ENCODE data around the gene URI1.
"Not testable (repeated sequence)": the region's sequence is repeated elsewhere in the genome, so short reads cannot be mapped to it uniquely, and the experiment has no call there.

URI1 gene

GRCh38 chr19:30037835-30038234, 95.8 kb downstream of the URI1 start:
- no peak for TF ChIP-seq ZNF274 (IDR thresholded peaks at IDR 0.05; ENCODE audit: low read depth, low read length)
- H3K4me3 ChIP-seq (ENCODE audit: low read length): no peak overlapping the region

GRCh38 chr19:30041931-30042330, 99.9 kb downstream of the URI1 start:
- not testable (repeated sequence) for H3K4me3 ChIP-seq (ENCODE audit: low read length)

DNA sequence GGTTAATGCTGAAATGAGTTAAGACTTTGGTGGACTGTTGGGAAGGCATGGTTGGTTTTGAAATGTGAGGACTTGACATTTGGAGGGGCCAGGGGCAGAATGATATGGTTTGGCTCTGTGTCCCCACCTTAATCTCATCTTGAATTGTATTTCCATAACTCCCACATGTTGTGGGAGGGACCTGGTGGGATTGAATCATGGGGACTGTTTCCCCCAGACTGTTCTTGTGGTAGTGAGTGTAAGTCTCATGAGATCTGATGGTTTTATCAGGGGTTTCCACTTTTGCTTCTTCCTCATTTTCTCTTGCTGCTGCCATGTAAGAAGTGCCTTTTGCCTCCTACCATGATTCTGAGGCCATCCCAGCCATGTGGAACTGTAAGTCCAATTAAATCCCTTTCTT, 101.0 kb downstream of the URI1 start:
- H3K4me3 ChIP-seq (ENCODE audit: low read length): not testable (repeated sequence)

GRCh38 chr19:30044273-30045248, 102.5 kb downstream of the URI1 start:
- TF ChIP-seq ZNF274 (IDR thresholded peaks at IDR 0.05; ENCODE audit: low read depth, low read length): no peak
- no peak overlapping the region for H3K4me3 ChIP-seq (ENCODE audit: low read length)

DNA sequence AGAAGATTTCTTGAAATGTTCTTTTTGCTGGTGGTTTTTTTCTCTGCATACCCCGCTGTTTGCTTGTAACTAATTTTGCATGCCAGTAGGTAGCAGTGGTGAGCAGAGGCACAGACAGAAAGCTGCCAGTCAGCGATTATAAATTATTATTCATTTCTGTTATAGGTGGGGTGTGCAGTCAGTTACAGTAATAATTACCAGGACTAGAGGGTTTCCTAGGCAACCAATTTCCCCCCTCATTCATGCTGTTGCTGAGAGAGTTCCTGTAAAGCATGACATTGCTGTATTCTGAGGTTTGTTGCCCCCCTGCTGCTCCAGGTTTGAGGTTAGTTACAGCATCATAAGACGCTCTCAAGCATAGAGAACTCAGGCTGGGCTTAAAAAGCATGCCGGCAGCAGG, 104.5 kb downstream of the URI1 start:
- H3K4me3 ChIP-seq (ENCODE audit: low read length): no peak overlapping the region
- TF ChIP-seq ZNF274 (IDR thresholded peaks at IDR 0.05; ENCODE audit: low read depth, low read length): no peak

GRCh38 chr19:30047432-30047831, 105.4 kb downstream of the URI1 start:
- no peak for TF ChIP-seq ZNF274 (IDR thresholded peaks at IDR 0.05; ENCODE audit: low read depth, low read length)
- no peak overlapping the region for H3K4me3 ChIP-seq (ENCODE audit: low read length)

- H3K4me3 ChIP-seq (ENCODE audit: low read length): no peak overlapping the region
- no peak for TF ChIP-seq ZNF274 (IDR thresholded peaks at IDR 0.05; ENCODE audit: low read depth, low read length)
Observed at GRCh38 chr19:30049226-30049625, 107.2 kb downstream of the URI1 start.

DNA sequence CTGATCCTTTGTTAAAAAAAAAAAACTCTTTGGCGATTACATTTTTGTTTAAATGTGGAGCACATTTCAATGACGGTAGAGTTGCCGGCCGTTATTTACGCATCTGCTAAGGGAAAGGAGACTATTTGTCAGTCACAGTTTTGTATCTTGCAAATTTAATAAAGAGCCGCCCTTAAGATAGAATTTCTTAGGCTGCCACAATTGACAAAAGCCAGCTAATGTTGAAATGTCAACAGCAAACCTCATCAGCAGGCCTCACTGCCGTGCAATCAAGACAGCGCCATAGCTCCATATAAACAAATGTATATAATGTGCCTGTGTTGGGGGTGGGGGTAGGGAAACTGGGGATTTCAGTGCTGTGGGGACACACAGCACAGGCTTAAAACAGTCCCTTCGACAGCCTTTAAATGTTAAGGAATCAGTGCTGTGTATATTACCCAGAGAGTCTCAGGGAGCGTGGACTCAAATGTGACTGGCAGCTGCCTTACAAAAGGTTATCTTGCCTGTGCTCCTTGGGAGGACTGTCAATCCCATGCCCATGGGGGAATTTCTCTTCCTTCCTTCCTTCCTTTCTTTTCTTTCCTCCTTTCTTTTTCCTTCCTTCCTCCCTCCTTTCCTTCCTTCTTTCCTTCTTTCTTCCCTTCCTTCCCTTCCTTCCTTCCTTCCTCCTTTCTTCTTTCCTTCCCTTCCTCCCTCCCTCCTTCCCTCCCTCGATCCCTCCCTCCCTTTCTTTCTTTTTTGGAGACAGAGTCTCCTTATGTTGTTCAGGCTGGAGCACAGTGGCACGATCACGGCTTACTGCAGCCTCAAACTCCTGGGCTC, 108.0 kb downstream of the URI1 start:
- TF ChIP-seq ZNF274 (IDR thresholded peaks at IDR 0.05; ENCODE audit: low read depth, low read length): no peak
- no peak overlapping the region for H3K4me3 ChIP-seq (ENCODE audit: low read length)

DNA sequence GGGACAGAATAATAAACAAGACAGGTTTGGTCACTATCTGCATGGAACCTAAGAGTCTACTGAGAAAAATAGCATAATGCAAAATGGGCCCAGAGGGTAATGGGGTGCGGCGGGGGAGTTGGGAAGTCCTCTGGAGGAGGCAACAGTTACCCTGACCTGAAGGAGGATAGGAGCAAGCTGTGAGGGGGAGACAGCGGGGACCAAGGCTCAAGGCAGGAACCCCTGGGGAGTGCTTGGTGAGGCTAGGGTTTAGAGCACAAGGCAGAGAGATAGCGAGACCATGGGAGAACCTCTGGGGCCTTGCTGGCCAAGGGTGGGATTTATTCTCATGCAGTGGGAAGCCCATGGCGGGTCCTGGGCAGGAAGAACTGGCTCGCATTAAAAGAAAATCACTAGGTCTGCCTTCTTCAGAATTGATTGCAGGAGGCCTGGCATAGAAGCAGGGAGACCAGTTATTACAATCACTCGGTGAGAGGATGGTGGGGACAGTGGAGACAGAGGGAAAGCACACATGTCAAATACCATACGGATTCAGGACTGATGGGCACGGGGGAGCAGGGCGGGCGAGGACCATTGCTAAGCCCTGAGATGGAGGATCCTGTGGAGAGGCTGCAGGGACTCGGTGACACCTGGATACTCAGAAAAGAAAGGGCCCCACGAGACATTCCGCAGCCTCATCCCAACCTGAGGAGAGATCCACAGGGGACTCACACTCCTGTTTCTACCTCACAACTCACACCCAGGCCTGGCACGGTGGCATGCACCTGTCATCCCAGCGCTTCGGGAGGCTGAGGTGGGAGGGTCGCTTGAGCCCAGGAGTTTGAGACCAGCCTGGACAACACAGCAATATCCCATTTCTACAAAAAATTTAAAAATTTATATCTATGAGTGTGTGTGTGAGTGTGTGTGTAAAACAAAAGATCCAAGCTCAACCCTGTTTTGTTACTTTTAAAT, 110.4 kb downstream of the URI1 start:
- TF ChIP-seq ZNF274 (IDR thresholded peaks at IDR 0.05; ENCODE audit: low read depth, low read length): no peak
- no peak overlapping the region for H3K4me3 ChIP-seq (ENCODE audit: low read length)

DNA sequence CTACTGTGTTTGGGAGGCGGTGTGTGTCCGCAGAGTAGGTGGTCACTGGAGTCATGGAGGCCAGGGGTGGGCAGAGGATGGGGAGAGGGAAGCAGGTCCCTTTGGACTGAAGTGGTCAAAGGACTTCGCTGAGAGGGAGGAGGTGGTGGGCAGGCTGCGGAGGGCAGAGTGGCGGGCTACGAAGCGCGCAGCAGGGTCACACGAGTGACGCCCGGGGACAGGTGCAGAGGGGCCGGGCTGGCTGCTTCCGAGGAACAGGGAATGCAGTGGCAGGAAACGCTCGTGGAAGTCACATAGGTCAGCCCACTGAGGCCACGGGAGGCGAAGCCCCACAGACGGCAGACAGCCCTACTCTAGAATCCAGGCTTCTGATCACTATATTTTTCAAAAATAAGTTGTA, 111.5 kb downstream of the URI1 start:
- TF ChIP-seq ZNF274 (IDR thresholded peaks at IDR 0.05; ENCODE audit: low read depth, low read length): no peak
- no peak overlapping the region for H3K4me3 ChIP-seq (ENCODE audit: low read length)

GRCh38 chr19:30054210-30054609, 112.2 kb downstream of the URI1 start:
- no peak for TF ChIP-seq ZNF274 (IDR thresholded peaks at IDR 0.05; ENCODE audit: low read depth, low read length)

GRCh38 chr19:30056580-30056979, 114.5 kb downstream of the URI1 start:
- no peak overlapping the region for H3K4me3 ChIP-seq (ENCODE audit: low read length)
- no peak for TF ChIP-seq ZNF274 (IDR thresholded peaks at IDR 0.05; ENCODE audit: low read depth, low read length)

More at GRCh38 chr19:30054210-30054609, 112.2 kb downstream of the URI1 start:
- H3K4me3 ChIP-seq (ENCODE audit: low read length): no peak overlapping the region

DNA sequence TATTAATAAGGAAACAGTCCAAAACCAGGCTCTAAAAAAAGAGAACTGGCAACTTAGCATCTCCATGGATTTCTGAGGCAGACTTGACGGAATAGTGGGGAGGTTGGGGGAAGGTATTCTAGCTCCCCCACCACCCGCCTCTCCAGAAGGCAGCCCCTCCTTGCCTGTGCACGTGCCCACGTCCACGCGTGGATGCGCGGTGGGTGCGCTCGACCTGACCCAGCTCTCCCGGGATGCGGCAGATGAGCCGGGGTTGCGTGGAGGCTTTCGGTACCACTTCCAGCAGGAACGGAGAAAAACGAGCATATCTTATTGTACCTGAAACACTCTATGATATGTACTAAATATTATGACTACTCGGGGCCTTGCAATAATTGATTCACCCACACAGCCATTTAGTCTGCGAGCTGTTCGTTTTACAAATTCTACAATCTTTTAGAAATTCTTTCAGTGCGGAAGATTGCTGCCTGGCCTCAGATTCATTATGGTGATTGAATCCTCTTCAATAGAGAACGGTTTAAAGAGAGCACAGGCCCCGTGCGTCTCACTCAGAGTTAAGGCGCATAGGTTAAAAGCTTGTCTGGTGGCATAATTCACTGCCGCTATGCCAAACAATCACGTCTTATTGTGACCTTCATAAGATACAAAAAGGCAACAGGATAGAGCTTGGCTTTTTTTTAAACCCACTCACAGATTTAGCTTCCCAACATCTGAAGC, 117.9 kb downstream of the URI1 start:
- TF ChIP-seq ZNF274 (IDR thresholded peaks at IDR 0.05; ENCODE audit: low read depth, low read length): no peak
- no peak overlapping the region for H3K4me3 ChIP-seq (ENCODE audit: low read length)

All from GM08714 (cell line).